Neural progenitor cell (in vitro differentiated cells): ENCODE results near the gene CRTC2.

Experiments
- EZH2 ChIP-seq: fragments of 200-600 bp; sonication (generic); IDR thresholded peaks from 2 replicates; pipeline ENCODE4 v1.6.1; 2017; ENCODE audit warnings: antibody characterized with exemption, mild to moderate bottlenecking, moderate library complexity
- EZH2phosphoT487 ChIP-seq: fragments of 200-600 bp; sonication (generic); IDR thresholded peaks from 2 replicates; pipeline ENCODE4 v1.6.1; 2017; ENCODE audit warnings: antibody characterized with exemption
- TF ChIP-seq, protein P1 (sequence below): fragments of 200-600 bp; sonication (generic); IDR thresholded peaks from 2 replicates; pipeline ENCODE4 v1.5.1; 2017; ENCODE audit warnings: antibody characterized with exemption, mild to moderate bottlenecking

DNA sequence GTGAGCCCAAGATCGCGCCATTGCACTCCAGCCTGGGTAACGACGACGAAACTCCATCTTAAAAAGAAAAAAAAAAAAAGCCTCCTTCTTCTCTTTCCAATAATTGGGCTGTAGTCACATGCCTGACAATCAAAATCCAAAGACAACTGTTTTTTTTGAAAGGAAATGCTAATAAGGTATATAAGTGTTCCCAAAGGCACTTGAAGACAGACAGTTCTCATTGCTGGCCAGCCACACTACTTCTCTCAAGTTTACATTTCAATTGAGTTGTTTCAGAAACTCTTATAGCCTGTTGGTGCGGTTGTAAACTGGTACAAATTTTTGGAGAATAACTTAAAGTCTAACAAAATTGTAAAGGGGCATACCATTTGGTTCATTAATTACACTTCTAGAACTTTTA is 58.9 kb downstream of the CRTC2 start:
- TF ChIP-seq, protein P1, sequence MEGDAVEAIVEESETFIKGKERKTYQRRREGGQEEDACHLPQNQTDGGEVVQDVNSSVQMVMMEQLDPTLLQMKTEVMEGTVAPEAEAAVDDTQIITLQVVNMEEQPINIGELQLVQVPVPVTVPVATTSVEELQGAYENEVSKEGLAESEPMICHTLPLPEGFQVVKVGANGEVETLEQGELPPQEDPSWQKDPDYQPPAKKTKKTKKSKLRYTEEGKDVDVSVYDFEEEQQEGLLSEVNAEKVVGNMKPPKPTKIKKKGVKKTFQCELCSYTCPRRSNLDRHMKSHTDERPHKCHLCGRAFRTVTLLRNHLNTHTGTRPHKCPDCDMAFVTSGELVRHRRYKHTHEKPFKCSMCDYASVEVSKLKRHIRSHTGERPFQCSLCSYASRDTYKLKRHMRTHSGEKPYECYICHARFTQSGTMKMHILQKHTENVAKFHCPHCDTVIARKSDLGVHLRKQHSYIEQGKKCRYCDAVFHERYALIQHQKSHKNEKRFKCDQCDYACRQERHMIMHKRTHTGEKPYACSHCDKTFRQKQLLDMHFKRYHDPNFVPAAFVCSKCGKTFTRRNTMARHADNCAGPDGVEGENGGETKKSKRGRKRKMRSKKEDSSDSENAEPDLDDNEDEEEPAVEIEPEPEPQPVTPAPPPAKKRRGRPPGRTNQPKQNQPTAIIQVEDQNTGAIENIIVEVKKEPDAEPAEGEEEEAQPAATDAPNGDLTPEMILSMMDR = no peak
- TF ChIP-seq EZH2 (no peak), EZH2phosphoT487 (no peak)
